Vagina (tissue), 2 donors: ENCODE measurements around the gene VMP1. TPM values are rescaled to one million over a fixed set of nuclear protein-coding genes. Genes with fewer than 3 reads are reported as not detected.
"Not testable (repeated sequence)": the region's sequence is repeated elsewhere in the genome, so short reads cannot be mapped to it uniquely, and the experiment has no call there.

Source experiments
- DNase-seq, 2 donors: peaks; one replicate each; pipeline ENCODE4 v3.0.0-alpha.2; 2017; ENCODE audit errors: extremely low spot score in 2 of 2
- H3K27ac ChIP-seq: fragments of 200-600 bp; sonication (generic); one replicate; pipeline ENCODE4 v1.5.1; 2019
- H3K27me3 ChIP-seq: fragments of 200-600 bp; sonication (generic); one replicate; pipeline ENCODE4 v1.5.1; 2019
- H3K36me3 ChIP-seq, 2 donors: fragments of 200-600 bp; sonication (generic); one replicate each; pipeline ENCODE4 v1.5.1; 2017 to 2019
- H3K4me1 ChIP-seq: fragments of 200-600 bp; sonication (generic); one replicate; pipeline ENCODE4 v1.5.1; 2019
- H3K4me3 ChIP-seq, 2 donors: fragments of 200-600 bp; sonication (generic); 1 replicate in 1 of 2; 2 replicates in 1 of 2; pipeline ENCODE4 v1.5.1; 2016 to 2019
- H3K9me3 ChIP-seq: fragments of 200-600 bp; sonication (generic); one replicate; pipeline ENCODE4 v1.5.1; 2019
- POLR2A ChIP-seq, 2 donors: fragments of 450-650 bp; IDR thresholded peaks; one replicate each; pipeline ENCODE4 v1.6.1; 2017; ENCODE audit warnings: antibody characterized with exemption in 2 of 2, mild to moderate bottlenecking in 2 of 2, moderate library complexity in 2 of 2
- POLR2AphosphoS5 ChIP-seq, 2 donors: sonication (generic); formaldehyde crosslinking; IDR thresholded peaks; one replicate each; pipeline ENCODE4 v1.9.0; 2017; ENCODE audit warnings: antibody characterized with exemption in 2 of 2, mild to moderate bottlenecking in 2 of 2, low read depth in 1 of 2; ENCODE audit not compliant: insufficient read depth in 1 of 2
- intact Hi-C: fragments of 100-400 bp; cut with DNase I; formaldehyde crosslinking; loops from one replicate; pipeline ENCODE4 v1.15.1; 2023
- total RNA-seq: library from RNA; depleted of rRNA; stranded (reverse); fragments of >200 nt; gene quantifications from one replicate; pipeline ENCODE4 v1.2.3, GENCODE V29; 2016
- TF ChIP-seq, protein P1 (sequence below), 3 experiments: fragments of 450-650 bp in 2 of 3; fragments of 200-600 bp in 1 of 3; sonication (generic) in 1 of 3; IDR thresholded peaks; one replicate each; pipeline ENCODE4 v1.5.1; 2017 to 2019; ENCODE audit warnings: antibody characterized with exemption in 3 of 3, mild to moderate bottlenecking in 2 of 3, moderate library complexity in 2 of 3

The VMP1 gene
- total RNA-seq, 1 donor from 2014 or later: 380 TPM

- no peak overlapping the region for H3K27ac ChIP-seq
- no peaks in the 10 kb centered on the region for H3K36me3 ChIP-seq
- no peak overlapping the region for H3K4me3 ChIP-seq
- no peaks in the 10 kb centered on the region for H3K9me3 ChIP-seq
- intact Hi-C loops: no loop called here
- no peaks in the 10 kb centered on the region for H3K27me3 ChIP-seq
- no peak for DNase-seq
- no peak for TF ChIP-seq POLR2AphosphoS5 (IDR thresholded peaks at IDR 0.05; ENCODE audit: insufficient read depth in 1 of 2, low read depth in 1 of 2)
- TF ChIP-seq POLR2A (IDR thresholded peaks at IDR 0.05): no peak
- TF ChIP-seq, protein P1, sequence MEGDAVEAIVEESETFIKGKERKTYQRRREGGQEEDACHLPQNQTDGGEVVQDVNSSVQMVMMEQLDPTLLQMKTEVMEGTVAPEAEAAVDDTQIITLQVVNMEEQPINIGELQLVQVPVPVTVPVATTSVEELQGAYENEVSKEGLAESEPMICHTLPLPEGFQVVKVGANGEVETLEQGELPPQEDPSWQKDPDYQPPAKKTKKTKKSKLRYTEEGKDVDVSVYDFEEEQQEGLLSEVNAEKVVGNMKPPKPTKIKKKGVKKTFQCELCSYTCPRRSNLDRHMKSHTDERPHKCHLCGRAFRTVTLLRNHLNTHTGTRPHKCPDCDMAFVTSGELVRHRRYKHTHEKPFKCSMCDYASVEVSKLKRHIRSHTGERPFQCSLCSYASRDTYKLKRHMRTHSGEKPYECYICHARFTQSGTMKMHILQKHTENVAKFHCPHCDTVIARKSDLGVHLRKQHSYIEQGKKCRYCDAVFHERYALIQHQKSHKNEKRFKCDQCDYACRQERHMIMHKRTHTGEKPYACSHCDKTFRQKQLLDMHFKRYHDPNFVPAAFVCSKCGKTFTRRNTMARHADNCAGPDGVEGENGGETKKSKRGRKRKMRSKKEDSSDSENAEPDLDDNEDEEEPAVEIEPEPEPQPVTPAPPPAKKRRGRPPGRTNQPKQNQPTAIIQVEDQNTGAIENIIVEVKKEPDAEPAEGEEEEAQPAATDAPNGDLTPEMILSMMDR (IDR thresholded peaks at IDR 0.05): no peak
- peaks cover 24% of the 10 kb centered on the region for H3K4me1 ChIP-seq
These were observed 83.5 kb downstream of the VMP1 start for GRCh38 chr17:59790910-59791309.

DNA sequence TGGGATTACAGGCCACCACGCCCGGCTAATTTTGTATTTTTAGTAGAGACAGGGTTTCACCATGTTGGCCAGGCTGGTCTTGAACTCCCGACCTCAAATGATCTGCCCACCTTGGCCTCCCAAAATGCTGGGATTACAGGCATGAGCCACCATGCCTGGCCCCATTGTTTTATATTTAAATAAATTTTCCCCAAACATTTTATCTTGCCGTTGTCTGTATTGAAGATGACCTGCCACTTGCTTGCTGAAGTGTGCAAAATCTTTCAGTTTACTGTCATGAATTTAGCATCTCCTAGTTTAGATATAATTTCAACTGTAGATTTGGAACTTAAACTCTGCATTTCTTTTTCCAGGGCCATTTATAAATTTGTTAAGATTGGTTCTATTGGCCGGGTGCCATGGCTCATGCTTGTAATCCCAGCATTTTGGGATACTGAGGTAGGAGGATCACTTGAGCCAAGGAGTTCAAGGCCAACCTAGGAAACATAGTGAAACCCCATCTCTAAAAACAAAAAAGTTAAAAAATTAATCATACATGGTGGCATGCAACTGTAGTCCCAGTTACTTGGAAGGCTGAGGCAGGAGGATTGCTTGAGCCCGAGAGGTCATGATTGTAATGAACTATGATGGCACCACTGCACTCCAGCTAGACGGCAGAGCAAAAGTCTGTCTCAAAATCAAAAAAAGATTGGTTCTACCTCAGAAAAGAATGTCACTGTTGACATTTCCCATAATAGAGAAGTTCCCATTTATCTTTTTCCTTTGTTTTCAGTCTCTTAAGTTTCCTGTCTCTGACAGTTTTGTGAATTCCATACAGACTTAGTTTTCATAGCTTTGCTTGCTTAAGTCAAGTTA is 84.4 kb downstream of the VMP1 start:
- no peak overlapping the region for H3K27ac ChIP-seq

GRCh38 chr17:59792458-59792823 is 85.0 kb downstream of the VMP1 start:
- H3K9me3 ChIP-seq, DNase-seq, H3K27ac ChIP-seq, H3K27me3 ChIP-seq, intact Hi-C loops, H3K4me3 ChIP-seq, H3K36me3 ChIP-seq: not testable (repeated sequence)
- peaks cover 13% of the 10 kb centered on the region for H3K4me1 ChIP-seq

More for the DNA sequence above, 84.4 kb downstream of the VMP1 start:
- Histone ChIP-seq H3K4me1 (peaks cover 19% of the 10 kb centered on the region), H3K27me3 (no peaks in the 10 kb centered on the region), H3K36me3 (no peaks in the 10 kb centered on the region), H3K9me3 (no peaks in the 10 kb centered on the region), H3K4me3 (no peak overlapping the region)
- DNase-seq: no peak
- TF ChIP-seq POLR2A (IDR thresholded peaks at IDR 0.05): no peak
- TF ChIP-seq, protein P1 (IDR thresholded peaks at IDR 0.05): no peak
- no peak for TF ChIP-seq POLR2AphosphoS5 (IDR thresholded peaks at IDR 0.05; ENCODE audit: insufficient read depth in 1 of 2, low read depth in 1 of 2)
- intact Hi-C loops: no loop called here

- intact Hi-C loops: no loop called here
- TF ChIP-seq, protein P1 (IDR thresholded peaks at IDR 0.05): no peak
- TF ChIP-seq POLR2A (IDR thresholded peaks at IDR 0.05) (no peak), POLR2AphosphoS5 (IDR thresholded peaks at IDR 0.05; ENCODE audit: insufficient read depth in 1 of 2, low read depth in 1 of 2) (no peak)
- H3K9me3 ChIP-seq: no peaks in the 10 kb centered on the region
- no peak for DNase-seq
- H3K27ac ChIP-seq: no peak overlapping the region
- H3K27me3 ChIP-seq: no peaks in the 10 kb centered on the region
- H3K36me3 ChIP-seq: no peaks in the 10 kb centered on the region
- H3K4me3 ChIP-seq: no peak overlapping the region
- peaks cover 5% of the 10 kb centered on the region for H3K4me1 ChIP-seq
These were observed 85.8 kb downstream of the VMP1 start for GRCh38 chr17:59793205-59793604.

GRCh38 chr17:59796138-59796537 is 88.7 kb downstream of the VMP1 start:
- Histone ChIP-seq H3K4me1 (no peaks in the 10 kb centered on the region), H3K36me3 (no peaks in the 10 kb centered on the region), H3K9me3 (no peaks in the 10 kb centered on the region), H3K4me3 (no peak overlapping the region), H3K27me3 (no peaks in the 10 kb centered on the region), H3K27ac (no peak overlapping the region)
- DNase-seq: no peak
- intact Hi-C loops: no loop called here
- no peak for TF ChIP-seq POLR2A (IDR thresholded peaks at IDR 0.05)
- no peak for TF ChIP-seq POLR2AphosphoS5 (IDR thresholded peaks at IDR 0.05; ENCODE audit: insufficient read depth in 1 of 2, low read depth in 1 of 2)
- TF ChIP-seq, protein P1 (IDR thresholded peaks at IDR 0.05): no peak
